Measurements from ENCODE around the gene TIMM23B.
"Not testable (repeated sequence)": the region's sequence is repeated elsewhere in the genome, so short reads cannot be mapped to it uniquely, and the experiment has no call there.

TIMM23B gene

DNA sequence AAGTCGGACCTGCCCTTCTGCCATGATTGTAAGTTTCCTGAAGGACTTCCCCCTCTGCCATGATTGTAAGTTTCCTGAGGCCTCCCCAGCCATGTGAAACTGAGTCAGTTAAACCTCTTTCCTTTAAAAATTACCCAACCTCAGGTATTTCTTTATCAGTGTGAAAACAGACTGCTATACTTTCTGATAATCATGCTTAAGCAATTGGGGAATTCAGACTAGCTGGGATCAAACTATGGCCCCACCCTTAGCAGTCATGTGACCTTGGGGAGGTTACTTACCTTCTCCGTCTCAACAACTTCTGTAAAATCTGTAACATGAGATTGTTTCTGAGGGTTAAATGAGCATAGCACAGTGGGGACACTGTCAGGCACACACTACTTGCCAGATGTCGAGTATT, 45.4 kb downstream of the TIMM23B start:
- not testable (repeated sequence) for DNase-seq

DNA sequence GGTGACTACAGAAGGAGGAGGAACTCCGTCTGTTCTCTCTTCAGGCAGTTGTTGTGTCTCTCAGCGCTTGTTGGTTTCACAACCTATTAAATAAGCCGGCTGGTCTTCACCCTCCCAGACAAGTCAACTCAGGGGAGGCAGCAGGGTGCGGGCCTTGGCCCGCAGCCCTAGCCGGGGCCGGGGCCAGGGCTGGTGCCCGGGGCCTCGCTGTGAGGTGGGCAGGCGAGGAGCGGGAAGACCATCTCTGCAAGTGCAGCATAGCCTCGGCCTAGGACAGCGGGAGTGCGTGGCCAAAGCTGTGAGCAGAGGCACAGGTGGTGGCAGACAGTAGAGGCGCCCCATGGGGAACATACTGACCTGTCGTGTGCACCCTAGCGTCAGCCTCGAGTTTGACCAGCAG, 46.5 kb downstream of the TIMM23B start, which contains the start of gene AGAP6:
TSS of gene AGAP6 (plus strand) at position 31 of the 400 bp plus-strand sequence. CDS start at position 341, 310 bp downstream.
- not testable (repeated sequence) for DNase-seq

DNA sequence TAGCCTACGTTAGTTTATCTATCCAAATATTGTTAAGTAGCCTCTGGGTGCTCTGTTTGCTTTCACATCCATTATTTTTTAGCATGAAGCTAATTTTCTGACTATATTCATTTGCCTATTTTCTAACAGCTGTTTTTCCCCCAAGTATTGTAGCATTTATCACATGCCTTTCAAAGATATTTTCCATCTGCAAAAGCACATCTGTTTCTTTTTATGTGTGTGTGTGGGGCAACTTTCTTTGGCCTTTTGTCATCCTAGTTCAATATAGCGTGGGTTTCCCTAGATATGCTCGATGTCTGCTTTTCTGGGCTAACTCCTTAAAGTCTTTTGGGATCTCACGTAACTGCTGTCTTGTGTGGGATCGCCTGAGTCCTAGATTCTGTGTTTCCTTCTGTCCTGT, 53.5 kb downstream of the TIMM23B start:
- DNase-seq = not testable (repeated sequence)

DNA sequence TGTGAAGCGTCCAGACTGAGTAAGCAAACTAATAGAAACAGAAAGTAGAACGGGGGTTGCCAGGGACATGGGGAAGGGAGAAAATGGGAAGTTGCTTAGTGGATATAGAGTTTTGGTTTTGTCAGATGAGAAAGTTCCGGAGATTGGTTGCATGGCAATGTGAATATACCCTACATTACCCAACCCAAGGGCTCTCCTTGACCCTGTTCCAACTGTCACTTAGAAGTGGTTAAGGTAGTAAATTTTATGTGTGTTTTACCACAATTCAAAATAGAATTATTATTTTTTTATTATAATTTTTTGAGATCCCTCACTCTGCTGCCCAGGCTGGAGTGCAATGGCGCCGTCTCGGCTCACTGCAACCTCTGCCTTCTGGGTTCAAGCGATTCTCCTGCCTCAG, 72.2 kb downstream of the TIMM23B start:
- DNase-seq = not testable (repeated sequence)

DNA sequence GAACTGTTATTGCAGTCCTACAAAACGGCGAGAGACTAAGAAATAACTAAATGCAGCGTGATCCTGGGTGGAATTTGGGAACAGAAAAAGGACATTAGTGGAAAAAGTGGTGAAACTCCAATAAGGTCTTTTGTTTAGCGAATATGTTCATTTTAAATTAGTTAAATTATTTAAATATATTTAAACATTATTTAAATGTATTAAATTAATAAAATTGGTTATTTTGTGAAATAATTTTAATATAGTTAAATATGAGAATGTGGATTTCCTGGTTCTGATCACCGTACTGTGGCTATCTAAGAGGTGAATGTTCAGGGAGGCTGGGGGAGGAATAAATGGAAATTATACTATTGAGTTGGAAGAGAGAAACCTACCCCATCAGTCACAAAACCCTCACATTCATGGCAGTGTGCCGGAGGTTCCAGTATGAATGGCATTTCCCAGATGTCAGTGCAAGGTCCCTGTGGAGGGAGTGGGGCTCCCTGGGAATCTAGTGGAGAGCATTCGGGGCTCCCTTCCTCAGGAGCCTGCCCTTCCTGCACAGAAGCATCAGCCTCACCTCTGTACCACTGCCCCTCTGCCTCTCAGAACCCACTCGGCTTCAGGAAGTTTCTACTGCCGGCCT, 73.9 kb downstream of the TIMM23B start:
- DNase-seq = not testable (repeated sequence)

DNA sequence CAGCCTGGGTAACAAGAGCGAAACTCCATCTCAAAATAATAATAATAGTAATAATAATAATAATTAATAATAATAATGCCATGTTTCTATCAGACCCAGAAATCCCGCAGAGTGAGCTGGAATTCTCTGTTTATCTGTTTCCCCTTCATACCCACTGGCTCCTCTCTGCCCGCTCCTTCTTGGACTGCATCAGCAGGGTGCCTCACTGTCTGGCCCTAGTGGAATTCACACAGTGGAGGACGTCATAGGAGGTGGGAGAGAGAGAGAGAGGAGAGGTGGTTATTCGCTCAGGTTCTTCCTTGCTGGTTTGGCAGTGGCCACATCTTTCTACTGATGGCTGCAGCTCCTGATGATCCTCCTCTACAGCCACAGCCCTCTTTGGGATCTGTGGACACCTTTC, 75.1 kb downstream of the TIMM23B start:
- not testable (repeated sequence) for DNase-seq

DNA sequence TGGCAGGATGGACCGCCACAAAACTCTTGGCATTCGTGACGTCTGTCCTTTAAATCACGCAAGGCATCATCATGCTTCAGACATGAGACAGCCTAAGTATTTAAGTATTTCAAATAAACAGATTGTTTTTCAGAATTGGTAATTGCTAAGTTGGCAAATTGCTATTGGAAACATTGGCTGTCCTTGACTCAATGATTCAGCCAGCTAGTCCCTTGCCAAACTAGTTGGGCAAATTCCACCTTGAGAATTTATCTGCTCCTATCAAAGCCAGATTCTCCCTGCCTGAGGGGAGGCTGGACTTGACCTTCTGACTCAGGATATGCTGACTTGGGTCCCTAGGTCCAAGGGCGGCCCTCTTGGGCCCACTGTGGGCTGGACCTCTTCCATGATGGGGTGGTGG, 75.8 kb downstream of the TIMM23B start:
- not testable (repeated sequence) for DNase-seq

DNA sequence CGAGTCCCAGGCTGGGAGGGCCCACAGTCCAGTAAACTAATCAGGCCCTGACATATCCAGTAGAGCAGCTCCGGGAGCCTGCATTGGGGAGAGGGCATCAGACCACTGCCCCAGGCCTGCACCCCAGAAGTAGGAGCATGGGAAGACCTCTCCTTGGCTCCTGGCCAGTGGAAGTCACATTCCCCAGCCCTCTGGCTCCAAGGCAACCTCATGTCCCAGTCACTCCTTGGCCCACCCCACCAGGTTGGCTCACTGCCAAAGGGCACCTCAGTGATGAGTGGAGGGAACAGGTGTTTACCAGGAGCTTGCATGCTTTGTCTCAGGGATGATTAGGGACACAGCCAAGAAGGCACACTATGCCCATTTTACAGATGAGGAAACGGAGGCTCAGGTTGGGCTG, 77.4 kb downstream of the TIMM23B start:
- not testable (repeated sequence) for DNase-seq

DNA sequence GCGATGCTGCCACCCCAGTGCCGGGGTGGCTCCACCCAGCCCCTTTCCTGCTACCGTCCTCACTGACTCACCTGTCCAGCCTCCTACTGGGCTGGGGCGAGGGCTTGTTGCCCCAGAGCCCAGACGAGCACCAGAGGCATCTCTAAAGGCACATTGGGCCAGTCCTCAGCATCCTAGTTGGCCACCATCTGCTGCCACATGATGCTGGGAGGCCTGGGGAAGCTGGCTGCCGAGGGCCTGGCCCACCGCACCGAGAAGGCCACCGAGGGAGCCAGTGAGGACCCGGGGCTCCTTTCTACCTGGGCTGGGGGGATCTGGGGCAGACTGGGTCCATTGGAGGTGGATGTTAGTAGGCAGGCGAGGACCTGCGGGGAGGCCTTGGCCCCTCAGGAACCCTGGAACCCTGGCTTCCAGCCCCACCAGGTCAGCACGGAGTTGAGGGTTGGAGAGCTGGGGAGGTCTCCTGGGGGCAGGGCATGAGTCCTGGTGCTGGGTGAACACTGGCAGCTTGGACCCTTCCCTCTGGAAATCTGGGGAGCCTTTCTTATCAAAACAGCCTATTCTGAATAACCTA, 78.7 kb downstream of the TIMM23B start:
- not testable (repeated sequence) for DNase-seq

DNA sequence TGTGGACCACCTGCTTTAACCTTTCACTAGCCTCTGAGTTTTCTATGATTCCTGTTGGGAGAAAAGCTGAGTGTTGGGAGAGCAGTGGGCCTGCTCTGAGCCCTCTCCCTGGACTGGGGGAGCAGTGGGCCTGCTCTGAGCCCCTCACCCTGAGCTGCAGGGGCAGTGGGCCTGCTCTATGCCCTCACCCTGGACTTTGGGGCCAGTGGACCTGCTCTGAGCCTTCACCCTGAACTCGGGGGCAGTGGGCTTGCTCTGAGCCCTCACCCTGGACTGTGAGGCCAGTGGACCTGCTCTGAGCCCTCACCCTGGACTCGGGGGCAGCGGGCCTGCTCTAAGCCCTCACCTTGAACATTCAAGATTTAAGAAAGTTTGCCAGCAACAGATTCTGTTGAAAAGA, 79.8 kb downstream of the TIMM23B start:
- no peak for DNase-seq
